ENCODE data around the gene NFKBIB. TPM values are rescaled to one million over a fixed set of nuclear protein-coding genes. Genes with fewer than 3 reads are reported as not detected.

The NFKBIB gene
- total RNA-seq, 4 donors from 2014 or later, result 5.2 to 37.4 (median 19.4) TPM

- intact Hi-C loops (cut with DNase I; ENCODE audit: low total_unique reads), result no loop called here
- H3K4me1 ChIP-seq, result peaks cover 0 to 4% of the 10 kb centered on the region in 2 donors
- H3K9me3 ChIP-seq, result no peaks in the 10 kb centered on the region
- peak overlapping the region; percentile 20 to 25 for H3K4me3 ChIP-seq
- no peak overlapping the region for H3K27ac ChIP-seq
- no peaks in the 10 kb centered on the region for H3K27me3 ChIP-seq
- DNase-seq, result peak; percentile 78 to 82
- TF ChIP-seq CTCF (IDR thresholded peaks at IDR 0.05), result no peak
- no peak for TF ChIP-seq POLR2A (IDR thresholded peaks at IDR 0.05)
- H3K36me3 ChIP-seq, result no peaks in the 10 kb centered on the region
Observed at GRCh38 chr19:38949580-38950367, 50.0 kb downstream of the NFKBIB start.

GRCh38 chr19:38951187-38951586 lies 51.4 kb downstream of the NFKBIB start:
- TF ChIP-seq POLR2A (IDR thresholded peaks at IDR 0.05) (no peak), CTCF (IDR thresholded peaks at IDR 0.05) (no peak)
- Histone ChIP-seq H3K27ac (no peak overlapping the region), H3K4me3 (no peak overlapping the region), H3K27me3 (no peaks in the 10 kb centered on the region), H3K4me1 (peaks cover 0 to 4% of the 10 kb centered on the region in 2 donors), H3K9me3 (no peaks in the 10 kb centered on the region), H3K36me3 (no peaks in the 10 kb centered on the region)
- intact Hi-C loops (cut with DNase I; ENCODE audit: low total_unique reads), result no loop called here
- DNase-seq, result no peak

GRCh38 chr19:38952395-38953165 lies 52.8 kb downstream of the NFKBIB start:
- no peaks in the 10 kb centered on the region for H3K9me3 ChIP-seq
- no peak overlapping the region for H3K27ac ChIP-seq
- TF ChIP-seq POLR2A (IDR thresholded peaks at IDR 0.05), result no peak
- no peak for TF ChIP-seq CTCF (IDR thresholded peaks at IDR 0.05)
- peaks cover 0 to 4% of the 10 kb centered on the region in 2 donors for H3K4me1 ChIP-seq
- no peaks in the 10 kb centered on the region for H3K36me3 ChIP-seq
- H3K4me3 ChIP-seq, result no peak overlapping the region
- intact Hi-C loops (cut with DNase I; ENCODE audit: low total_unique reads), result no loop called here
- DNase-seq, result no peak
- H3K27me3 ChIP-seq, result no peaks in the 10 kb centered on the region

GRCh38 chr19:38953677-38954076 lies 53.9 kb downstream of the NFKBIB start:
- peaks cover 0 to 4% of the 10 kb centered on the region in 2 donors for H3K4me1 ChIP-seq
- H3K27me3 ChIP-seq, result no peaks in the 10 kb centered on the region
- H3K27ac ChIP-seq, result no peak overlapping the region
- intact Hi-C loops (cut with DNase I; ENCODE audit: low total_unique reads), result no loop called here
- H3K4me3 ChIP-seq, result no peak overlapping the region
- no peaks in the 10 kb centered on the region for H3K36me3 ChIP-seq
- no peaks in the 10 kb centered on the region for H3K9me3 ChIP-seq
- TF ChIP-seq POLR2A (IDR thresholded peaks at IDR 0.05), result no peak
- no peak for TF ChIP-seq CTCF (IDR thresholded peaks at IDR 0.05)
- DNase-seq, result no peak

- H3K27me3 ChIP-seq, result no peaks in the 10 kb centered on the region
- no peak for DNase-seq
- H3K9me3 ChIP-seq, result no peaks in the 10 kb centered on the region
- no peaks in the 10 kb centered on the region for H3K36me3 ChIP-seq
- intact Hi-C loops (cut with DNase I; ENCODE audit: low total_unique reads), result no loop called here
- H3K27ac ChIP-seq, result no peak overlapping the region
- no peaks in the 10 kb centered on the region for H3K4me1 ChIP-seq
- TF ChIP-seq POLR2A (IDR thresholded peaks at IDR 0.05), result no peak
- H3K4me3 ChIP-seq, result no peak overlapping the region
Observed at GRCh38 chr19:38956264-38956663, 56.5 kb downstream of the NFKBIB start.

Measured in uterus (tissue), 4 donors.